HL-60 (cell line): ENCODE data around the gene VIPR2.

Source experiments
- GABPA ChIP-seq: IDR thresholded peaks from 2 replicates; pipeline ENCODE4 v1.6.1; 2012; ENCODE audit warnings: low read depth
- POLR2AphosphoS5 ChIP-seq: IDR thresholded peaks from 2 replicates; pipeline ENCODE4 v1.6.1; 2012; ENCODE audit warnings: low read depth
- SPI1 ChIP-seq: IDR thresholded peaks from 2 replicates; pipeline ENCODE4 v1.6.1; 2012; ENCODE audit warnings: low read depth, mild to moderate bottlenecking, borderline replicate concordance
- TF ChIP-seq, protein P1 (sequence below): IDR thresholded peaks from one replicate; pipeline ENCODE4 v1.5.1; 2011; ENCODE audit warnings: low read length, control low read depth, inconsistent platforms; ENCODE audit not compliant: insufficient read depth
- TF ChIP-seq, protein P2 (sequence below): IDR thresholded peaks from 2 replicates; pipeline ENCODE4 v1.6.1; 2012; ENCODE audit warnings: low read depth; ENCODE audit not compliant: insufficient replicate concordance

GRCh38 chr7:159000859-159001435 lies 143.7 kb downstream of the VIPR2 start:
- TF ChIP-seq, protein P1, sequence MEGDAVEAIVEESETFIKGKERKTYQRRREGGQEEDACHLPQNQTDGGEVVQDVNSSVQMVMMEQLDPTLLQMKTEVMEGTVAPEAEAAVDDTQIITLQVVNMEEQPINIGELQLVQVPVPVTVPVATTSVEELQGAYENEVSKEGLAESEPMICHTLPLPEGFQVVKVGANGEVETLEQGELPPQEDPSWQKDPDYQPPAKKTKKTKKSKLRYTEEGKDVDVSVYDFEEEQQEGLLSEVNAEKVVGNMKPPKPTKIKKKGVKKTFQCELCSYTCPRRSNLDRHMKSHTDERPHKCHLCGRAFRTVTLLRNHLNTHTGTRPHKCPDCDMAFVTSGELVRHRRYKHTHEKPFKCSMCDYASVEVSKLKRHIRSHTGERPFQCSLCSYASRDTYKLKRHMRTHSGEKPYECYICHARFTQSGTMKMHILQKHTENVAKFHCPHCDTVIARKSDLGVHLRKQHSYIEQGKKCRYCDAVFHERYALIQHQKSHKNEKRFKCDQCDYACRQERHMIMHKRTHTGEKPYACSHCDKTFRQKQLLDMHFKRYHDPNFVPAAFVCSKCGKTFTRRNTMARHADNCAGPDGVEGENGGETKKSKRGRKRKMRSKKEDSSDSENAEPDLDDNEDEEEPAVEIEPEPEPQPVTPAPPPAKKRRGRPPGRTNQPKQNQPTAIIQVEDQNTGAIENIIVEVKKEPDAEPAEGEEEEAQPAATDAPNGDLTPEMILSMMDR, result no peak
- TF ChIP-seq POLR2AphosphoS5 (no peak), GABPA (no peak), SPI1 (no peak)
- TF ChIP-seq, protein P2, sequence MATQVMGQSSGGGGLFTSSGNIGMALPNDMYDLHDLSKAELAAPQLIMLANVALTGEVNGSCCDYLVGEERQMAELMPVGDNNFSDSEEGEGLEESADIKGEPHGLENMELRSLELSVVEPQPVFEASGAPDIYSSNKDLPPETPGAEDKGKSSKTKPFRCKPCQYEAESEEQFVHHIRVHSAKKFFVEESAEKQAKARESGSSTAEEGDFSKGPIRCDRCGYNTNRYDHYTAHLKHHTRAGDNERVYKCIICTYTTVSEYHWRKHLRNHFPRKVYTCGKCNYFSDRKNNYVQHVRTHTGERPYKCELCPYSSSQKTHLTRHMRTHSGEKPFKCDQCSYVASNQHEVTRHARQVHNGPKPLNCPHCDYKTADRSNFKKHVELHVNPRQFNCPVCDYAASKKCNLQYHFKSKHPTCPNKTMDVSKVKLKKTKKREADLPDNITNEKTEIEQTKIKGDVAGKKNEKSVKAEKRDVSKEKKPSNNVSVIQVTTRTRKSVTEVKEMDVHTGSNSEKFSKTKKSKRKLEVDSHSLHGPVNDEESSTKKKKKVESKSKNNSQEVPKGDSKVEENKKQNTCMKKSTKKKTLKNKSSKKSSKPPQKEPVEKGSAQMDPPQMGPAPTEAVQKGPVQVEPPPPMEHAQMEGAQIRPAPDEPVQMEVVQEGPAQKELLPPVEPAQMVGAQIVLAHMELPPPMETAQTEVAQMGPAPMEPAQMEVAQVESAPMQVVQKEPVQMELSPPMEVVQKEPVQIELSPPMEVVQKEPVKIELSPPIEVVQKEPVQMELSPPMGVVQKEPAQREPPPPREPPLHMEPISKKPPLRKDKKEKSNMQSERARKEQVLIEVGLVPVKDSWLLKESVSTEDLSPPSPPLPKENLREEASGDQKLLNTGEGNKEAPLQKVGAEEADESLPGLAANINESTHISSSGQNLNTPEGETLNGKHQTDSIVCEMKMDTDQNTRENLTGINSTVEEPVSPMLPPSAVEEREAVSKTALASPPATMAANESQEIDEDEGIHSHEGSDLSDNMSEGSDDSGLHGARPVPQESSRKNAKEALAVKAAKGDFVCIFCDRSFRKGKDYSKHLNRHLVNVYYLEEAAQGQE, result no peak
